ENCODE measurements around the gene AMIGO2. TPM values are rescaled to one million over a fixed set of nuclear protein-coding genes. Genes with fewer than 3 reads are reported as not detected.

AMIGO2 gene
- total RNA-seq, 1 experiment from 2014 or later = 16.7 TPM

- no peak for DNase-seq (ENCODE audit: low spot score)
- no peak overlapping the region for H3K27ac ChIP-seq (ENCODE audit: low read depth, low read length, poor library complexity, severe bottlenecking)
- no peak overlapping the region for H3K4me3 ChIP-seq (ENCODE audit: low read depth, low read length, poor library complexity, severe bottlenecking)
- BruUV-seq (replicated peaks) = no TSS peak
- H3K36me3 ChIP-seq (ENCODE audit: insufficient read depth, low read length, poor library complexity, severe bottlenecking) = no peaks in the 10 kb centered on the region
- intact Hi-C loops (cut with micrococcal nuclease; ENCODE audit: unreplicated experiment) = no loop called here
- CTCF ChIA-PET = no interaction called here
- H3K9me3 ChIP-seq (ENCODE audit: low read depth, low read length, poor library complexity, severe bottlenecking) = no peaks in the 10 kb centered on the region
- no peaks in the 10 kb centered on the region for H3K4me1 ChIP-seq (ENCODE audit: insufficient read depth, low read length, poor library complexity, severe bottlenecking)
- no peaks in the 10 kb centered on the region for H3K27me3 ChIP-seq (replicated peaks; ENCODE audit: insufficient read depth, low read depth, low read length, poor library complexity)
- no peak for TF ChIP-seq EZH2 (IDR thresholded peaks at IDR 0.05; ENCODE audit: borderline replicate concordance, low read depth, low read length, poor library complexity, severe bottlenecking)
- no peak for TF ChIP-seq CTCF (conservative IDR thresholded peaks at IDR 0.05; ENCODE audit: low read depth, low read length)
- POLR2A ChIA-PET (ENCODE audit: low non-redundant PET) = no interaction called here
Measured at GRCh38 chr12:47110011-47110541, 30.3 kb upstream of the AMIGO2 start.

DNA sequence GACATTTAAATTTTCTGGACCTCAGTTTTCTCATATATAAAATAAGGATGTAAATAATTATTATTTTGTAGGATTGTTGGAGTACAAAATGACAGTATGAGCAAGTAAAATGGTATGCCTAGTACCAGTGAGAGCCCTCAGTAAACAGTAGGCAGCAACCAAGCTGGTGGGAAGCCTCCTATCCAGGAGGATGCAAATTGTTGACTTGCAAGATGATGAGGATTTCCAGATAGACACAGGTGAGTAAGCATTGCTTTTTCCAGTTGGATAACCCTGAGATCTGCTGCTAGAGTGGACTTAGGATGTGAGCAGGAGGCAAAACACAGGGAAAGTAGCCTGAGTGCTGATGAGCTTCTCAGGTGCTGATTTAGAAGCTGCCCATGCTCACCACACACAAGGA lies 28.2 kb upstream of the AMIGO2 start:
- no peak overlapping the region for H3K4me3 ChIP-seq (ENCODE audit: low read depth, low read length, poor library complexity, severe bottlenecking)
- H3K4me1 ChIP-seq (ENCODE audit: insufficient read depth, low read length, poor library complexity, severe bottlenecking) = no peaks in the 10 kb centered on the region
- DNase-seq (ENCODE audit: low spot score) = no peak
- no TSS peak for BruUV-seq (replicated peaks)
- H3K9me3 ChIP-seq (ENCODE audit: low read depth, low read length, poor library complexity, severe bottlenecking) = no peaks in the 10 kb centered on the region
- H3K27ac ChIP-seq (ENCODE audit: low read depth, low read length, poor library complexity, severe bottlenecking) = no peak overlapping the region
- ChIA-PET CTCF (no interaction called here), POLR2A (ENCODE audit: low non-redundant PET) (no interaction called here)
- TF ChIP-seq CTCF (conservative IDR thresholded peaks at IDR 0.05; ENCODE audit: low read depth, low read length) = no peak
- H3K27me3 ChIP-seq (replicated peaks; ENCODE audit: insufficient read depth, low read depth, low read length, poor library complexity) = no peaks in the 10 kb centered on the region
- no peaks in the 10 kb centered on the region for H3K36me3 ChIP-seq (ENCODE audit: insufficient read depth, low read length, poor library complexity, severe bottlenecking)
- intact Hi-C loops (cut with micrococcal nuclease; ENCODE audit: unreplicated experiment) = no loop called here

GRCh38 chr12:47107446-47107845 lies 27.7 kb upstream of the AMIGO2 start:
- TF ChIP-seq CTCF (conservative IDR thresholded peaks at IDR 0.05; ENCODE audit: low read depth, low read length) (no peak), EZH2 (IDR thresholded peaks at IDR 0.05; ENCODE audit: borderline replicate concordance, low read depth, low read length, poor library complexity, severe bottlenecking) (no peak)
- no peak for DNase-seq (ENCODE audit: low spot score)
- BruUV-seq (replicated peaks) = no TSS peak

More at GRCh38 chr12:47107446-47107845, 27.7 kb upstream of the AMIGO2 start:
- ChIA-PET POLR2A (ENCODE audit: low non-redundant PET) (no interaction called here), CTCF (no interaction called here)
- intact Hi-C loops (cut with micrococcal nuclease; ENCODE audit: unreplicated experiment) = no loop called here
- H3K36me3 ChIP-seq (ENCODE audit: insufficient read depth, low read length, poor library complexity, severe bottlenecking) = no peaks in the 10 kb centered on the region
- H3K4me3 ChIP-seq (ENCODE audit: low read depth, low read length, poor library complexity, severe bottlenecking) = no peak overlapping the region
- H3K27ac ChIP-seq (ENCODE audit: low read depth, low read length, poor library complexity, severe bottlenecking) = no peak overlapping the region
- H3K9me3 ChIP-seq (ENCODE audit: low read depth, low read length, poor library complexity, severe bottlenecking) = no peaks in the 10 kb centered on the region
- H3K4me1 ChIP-seq (ENCODE audit: insufficient read depth, low read length, poor library complexity, severe bottlenecking) = no peaks in the 10 kb centered on the region
- no peaks in the 10 kb centered on the region for H3K27me3 ChIP-seq (replicated peaks; ENCODE audit: insufficient read depth, low read depth, low read length, poor library complexity)

Measured in A673 (cell line).